GM19023 (cell line): ENCODE results near the gene FIGLA.

Experiments
- ATAC-seq: cut with Tn5 transposase; IDR thresholded peaks from one replicate; pipeline ENCODE4 v1.9.1; 2021; ENCODE audit warnings: mild to moderate bottlenecking, moderate library complexity; ENCODE audit not compliant: unreplicated experiment

FIGLA gene

DNA sequence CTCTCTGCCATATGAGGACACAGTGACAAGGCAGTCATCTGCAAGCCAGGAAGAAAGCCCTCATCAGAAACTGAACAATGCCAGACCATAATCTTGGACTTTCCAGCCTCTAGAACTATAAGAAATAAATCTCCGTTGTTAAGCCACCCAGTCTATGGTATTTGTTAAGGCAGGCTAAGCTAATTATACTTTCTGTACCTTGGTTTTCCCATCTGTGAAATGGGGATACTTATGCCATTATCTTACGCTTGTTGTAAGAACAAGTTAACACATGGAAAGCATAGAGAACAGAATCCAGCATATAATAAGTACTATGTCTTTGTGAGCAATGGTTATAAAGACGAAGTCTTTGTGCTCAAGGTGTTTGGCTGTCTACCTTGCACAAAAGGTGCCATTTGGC lies 14.2 kb downstream of the FIGLA start:
- ATAC-seq: no peak

DNA sequence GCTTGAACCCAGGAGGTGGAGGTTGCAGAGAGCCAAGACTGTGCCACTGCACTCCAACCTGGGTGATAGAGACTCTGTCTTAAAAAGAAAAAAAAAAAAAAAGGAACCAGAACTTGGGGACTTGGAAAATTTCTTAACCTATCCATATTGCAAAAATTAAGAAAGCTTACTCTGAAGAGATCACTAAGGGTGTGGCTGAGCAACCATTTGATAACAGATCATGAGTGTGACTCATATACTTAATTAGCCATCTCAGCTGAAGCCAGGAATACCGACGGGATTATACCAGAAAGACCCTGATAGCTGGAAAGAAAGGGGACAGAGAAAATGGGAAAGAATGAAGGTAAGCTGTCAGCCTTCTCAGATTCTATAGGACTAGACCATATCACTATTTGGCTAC lies 15.3 kb downstream of the FIGLA start:
- ATAC-seq: no peak

DNA sequence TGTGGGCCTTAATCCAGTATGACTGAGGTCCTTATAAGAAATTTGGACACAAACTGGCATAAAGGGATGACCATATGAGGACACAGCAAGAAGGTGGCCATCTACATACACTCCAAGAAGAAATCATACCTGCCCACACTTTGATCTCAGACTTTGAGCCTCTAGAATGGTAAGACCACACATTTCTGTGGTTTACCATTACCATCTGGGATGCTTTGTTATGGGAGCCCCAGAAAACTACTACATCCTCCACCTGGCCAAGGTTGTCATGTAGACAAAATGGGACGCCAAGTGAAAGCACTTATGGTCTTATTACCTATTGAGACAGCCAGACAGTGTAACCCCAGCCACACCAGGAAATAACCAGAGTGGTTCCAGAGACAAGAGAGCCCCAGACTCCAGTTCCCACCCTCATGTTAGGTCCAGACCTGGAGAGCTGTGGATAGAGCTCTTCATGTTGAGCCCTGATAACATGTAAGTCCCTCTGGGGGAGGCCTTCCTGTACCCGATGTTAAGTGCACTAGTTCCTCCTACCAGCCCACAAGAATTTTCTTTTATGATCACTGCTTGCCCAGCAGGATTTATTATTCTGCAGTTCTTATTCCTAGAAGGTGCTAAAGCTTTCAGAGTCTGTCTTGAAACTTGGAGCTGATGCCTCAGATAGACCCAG lies 17.8 kb downstream of the FIGLA start:
- ATAC-seq: no peak

DNA sequence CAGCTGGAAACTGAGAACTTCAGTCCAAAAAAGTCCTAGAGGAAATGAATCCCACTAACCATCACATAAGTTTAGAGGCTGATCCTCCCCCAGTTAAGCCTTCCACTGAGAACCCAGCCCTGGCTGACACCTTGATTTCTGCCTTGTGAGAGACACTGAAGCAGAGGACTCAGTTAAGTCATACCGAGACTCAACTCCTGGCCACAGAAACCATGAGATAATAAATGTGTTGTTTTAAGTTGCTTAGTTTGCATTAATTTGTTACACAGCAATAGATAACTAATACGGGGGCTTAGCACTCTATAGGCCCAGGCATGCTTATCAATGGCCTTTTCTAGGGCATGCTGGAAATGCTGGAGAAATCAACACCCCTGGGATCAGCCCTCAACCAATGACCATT lies 19.0 kb downstream of the FIGLA start:
- ATAC-seq: peak; percentile 59

DNA sequence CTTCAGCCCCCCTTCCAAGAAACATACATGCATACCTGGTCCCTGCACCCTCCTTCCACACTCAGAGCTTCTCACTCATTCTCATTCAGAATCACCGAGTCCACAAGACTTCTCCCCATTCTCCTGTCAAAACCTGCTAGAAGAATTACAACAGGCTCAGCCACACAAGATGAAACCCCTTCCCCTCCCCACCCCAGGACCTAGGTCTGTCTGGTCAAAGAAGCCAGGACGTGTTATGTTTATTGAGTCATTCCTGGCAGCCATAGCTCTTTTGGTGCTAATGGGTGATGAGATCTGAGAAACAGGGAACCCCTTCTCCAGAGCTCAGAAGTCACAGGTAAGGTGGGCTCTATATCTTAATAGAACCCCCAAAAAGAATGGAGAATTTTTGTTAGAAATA lies 21.0 kb downstream of the FIGLA start:
- ATAC-seq: no peak

DNA sequence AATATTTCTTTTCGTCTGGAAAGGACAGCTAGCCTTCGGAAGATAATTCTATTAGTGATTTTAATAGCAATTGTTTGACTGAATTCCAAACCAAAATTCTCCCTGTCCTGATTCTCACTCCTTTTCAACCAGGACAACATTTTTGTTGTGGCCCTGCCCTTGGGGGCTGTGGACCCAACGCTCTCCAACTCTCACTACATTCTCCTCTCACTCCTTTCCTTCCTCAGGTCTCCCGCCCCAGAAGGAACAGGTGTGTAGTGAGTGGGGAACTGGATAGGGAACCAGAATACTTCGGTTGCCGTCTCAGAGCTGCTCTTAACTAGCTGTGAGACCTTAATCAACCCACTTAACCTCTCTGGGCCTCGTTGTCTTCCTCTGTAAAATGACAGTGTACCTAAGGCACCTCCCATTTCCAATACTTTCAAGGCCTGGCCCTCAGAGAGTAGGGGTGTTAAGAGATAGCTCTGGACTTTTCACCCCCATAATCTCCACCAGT lies 21.8 kb downstream of the FIGLA start:
- no peak for ATAC-seq

DNA sequence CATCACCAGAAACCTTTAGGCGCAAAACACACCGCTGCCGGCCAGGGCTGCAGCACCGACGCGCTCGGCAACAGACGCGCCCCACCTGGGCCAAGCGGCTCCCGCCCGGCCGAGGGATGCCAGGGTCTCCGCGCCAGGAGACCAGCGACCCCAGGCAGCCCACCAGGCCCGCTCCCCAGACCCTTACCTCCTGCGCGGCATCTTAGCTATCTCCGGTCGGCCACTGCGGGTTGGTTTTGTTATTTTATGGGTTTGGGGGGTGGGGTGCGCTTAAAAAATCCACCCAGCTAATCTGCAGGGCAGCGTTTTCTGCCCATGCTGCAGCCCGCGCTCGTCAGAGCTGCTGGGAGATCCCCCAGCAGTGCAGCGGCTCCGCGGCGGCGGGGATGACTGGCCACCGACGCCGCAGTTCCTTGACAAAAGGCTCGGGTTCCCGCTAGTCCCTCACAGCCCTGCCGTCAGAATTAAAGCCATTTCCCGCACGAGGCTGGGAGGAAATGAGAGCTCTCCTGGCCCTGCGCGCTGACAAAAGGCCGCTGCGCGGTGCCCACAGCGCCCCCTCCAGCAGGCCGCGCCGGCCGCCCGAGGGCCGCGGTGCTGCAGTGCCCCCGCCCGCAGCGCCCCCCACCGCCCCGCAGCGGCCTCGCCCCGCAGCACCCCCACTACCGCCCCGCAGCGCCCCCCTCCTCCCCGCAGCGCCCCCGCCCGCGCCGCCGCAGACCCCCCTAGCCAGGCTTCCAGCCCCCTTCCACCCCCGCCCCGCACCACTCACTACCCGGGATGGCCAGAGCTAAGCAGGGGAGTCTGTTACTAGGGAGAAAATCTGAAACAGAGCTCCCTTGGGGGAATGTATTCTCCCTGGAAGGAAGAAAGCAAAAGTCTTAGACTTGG lies 22.5 kb downstream of the FIGLA start, which contains the start of gene ADD2:
TSS of gene ADD2 (minus strand) at position 502 of the 891 bp plus-strand sequence. CDS start 61,792 bp downstream, outside the sequence.
- no peak for ATAC-seq

DNA sequence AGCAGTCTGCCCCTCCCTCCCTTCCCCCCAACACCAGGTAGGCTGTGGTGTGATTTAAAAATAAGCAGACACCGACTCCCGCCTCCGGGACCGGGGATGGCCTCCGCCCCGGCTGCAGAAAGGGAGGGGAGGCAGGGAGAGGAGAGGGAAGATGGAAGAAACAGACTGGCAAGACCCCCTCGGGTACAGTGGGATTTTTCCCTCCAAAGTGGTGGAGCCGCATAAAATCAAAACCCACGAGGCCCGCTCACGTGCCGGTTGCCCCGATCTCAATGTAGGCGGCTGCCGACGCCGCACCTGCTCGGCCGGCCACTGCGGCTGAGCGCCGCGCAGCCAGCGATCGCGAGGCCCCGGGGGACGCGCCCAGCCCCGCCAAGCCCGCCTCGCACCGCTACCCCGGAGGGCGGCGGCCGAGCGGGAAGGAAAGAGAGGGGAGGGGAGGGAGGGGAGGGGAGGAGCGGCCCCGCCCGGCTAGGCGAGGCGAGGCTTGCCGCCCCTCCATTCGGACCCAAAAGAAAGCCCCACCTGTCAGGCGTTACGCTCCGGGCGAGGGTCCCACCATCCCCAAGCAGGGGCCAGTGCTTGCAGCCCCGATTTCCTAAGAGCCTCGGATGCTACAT lies 23.3 kb downstream of the FIGLA start:
- no peak for ATAC-seq

DNA sequence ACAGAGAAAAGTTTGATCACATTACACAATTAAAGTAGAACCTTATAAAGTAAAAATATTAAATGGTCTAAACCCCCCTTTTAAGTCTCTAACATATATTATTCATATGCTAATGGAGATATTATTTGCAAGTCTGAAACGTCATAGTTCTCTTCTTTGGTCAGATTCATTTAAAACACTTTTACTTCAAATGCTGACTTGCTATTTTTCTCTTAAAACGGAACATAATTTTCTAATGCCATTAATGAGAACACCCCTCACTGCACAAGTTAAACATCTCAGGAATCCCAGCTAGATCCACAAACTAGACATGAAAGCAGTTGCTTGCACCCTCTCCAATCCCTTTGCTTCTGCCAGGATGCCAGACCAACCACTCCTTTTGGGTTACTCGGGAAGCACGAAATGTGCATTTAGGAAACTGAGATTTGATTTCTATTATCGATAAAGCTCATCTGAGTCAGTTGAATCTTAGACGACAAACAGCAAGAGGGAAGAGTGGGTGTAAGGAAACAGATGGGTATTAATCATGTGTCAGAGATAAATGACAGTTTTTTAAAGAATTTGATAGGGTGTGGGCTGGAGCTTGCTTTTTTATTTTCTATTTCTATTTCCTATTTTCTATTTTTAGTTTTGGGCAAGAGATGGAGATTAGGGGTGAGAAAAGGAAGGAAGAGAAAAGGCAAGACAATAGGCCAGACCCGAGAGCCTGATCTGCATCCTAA lies 23.9 kb downstream of the FIGLA start:
- ATAC-seq: no peak

DNA sequence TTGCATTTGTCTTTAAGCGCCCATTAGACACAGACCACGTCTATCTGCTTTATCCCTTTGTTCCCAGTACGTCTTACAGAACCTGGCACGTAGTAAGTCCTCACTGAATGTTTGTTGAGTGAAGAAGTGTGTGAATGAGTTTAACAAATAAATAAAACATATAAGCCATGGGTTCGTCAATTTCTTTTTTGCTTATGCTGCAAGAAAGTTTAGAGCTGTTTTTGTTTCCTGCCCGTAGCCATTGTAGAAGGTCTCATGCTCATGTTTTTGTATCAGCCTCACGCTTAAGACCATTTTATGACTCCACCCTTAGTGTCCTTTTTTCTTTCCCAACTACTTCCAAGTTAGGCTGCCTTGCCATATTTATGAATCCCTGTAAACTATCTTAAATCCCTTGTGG lies 24.9 kb downstream of the FIGLA start:
- no peak for ATAC-seq

DNA sequence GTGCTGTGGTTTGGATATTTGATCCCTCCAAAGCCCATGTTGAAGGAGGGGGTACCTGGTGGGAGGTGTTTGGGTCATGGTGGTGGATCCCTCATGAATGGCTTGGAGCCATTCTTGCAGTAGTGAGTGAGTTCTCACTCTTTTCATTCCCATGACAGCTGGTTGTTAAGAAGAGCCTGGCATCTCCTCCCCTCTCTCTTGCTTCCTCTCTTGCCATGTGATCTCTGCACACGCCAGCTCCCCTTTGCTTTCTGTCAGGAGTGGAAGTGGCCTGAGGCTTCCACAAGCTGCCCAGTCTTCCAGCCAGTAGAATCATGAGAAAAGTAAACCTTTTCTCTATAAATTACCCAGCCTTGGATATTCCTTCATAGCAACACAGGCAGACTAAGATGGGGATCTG lies 31.0 kb downstream of the FIGLA start:
- ATAC-seq: no peak

DNA sequence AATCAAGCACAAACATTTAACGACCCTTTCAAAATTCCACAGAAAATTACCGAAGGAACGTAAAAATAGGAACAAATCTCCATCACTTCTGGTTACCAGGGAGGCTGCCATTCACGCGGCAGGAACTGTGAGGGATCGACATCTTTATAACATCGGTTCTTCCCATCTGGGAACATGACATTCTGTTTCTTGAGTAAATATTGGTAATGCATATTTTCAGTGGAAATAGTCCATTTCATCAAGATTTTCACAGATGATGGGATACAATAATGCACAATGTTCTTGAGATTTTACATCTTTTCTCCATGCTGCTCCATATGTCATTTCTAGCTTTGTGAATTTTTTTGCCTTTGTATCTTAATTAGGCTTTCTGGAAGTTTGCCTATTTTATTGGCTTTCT lies 32.5 kb downstream of the FIGLA start:
- no peak for ATAC-seq

DNA sequence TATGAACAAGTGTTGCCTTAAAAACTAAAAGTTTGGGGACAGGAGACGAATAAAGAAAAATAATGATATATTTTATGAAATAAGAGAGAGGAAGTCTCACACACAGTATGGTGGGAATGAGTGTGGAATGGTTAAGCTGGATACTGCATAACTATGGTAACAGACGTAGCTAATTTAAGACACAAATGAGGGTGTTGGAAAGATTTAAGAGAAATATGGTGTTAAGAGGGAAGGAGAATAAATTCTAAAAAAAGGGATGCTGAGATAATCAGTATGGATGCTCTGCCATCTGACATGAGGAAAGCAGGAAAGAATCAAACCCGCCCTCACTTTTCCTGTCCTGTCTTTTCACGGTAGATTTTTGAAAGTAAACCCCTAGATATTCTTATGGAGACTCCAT lies 33.1 kb downstream of the FIGLA start:
- ATAC-seq: no peak

DNA sequence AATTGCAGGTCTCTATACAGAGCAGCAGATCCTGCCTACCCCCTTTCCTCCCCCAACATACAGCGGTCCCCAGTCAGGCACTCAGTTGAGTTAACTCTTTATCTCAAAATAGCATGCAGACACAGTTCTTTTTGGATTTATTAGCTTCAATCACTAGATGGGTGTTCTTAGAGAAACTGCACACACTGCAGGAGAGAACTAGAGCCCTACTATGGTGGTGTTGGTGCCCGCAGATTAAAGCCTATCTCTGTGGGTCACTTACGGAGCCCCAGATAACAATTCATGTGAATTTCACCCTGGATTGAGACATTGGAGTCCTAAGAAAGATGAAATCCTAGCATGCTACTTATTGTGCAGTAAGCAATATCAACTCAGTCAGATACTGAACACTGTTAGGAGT lies 34.3 kb downstream of the FIGLA start:
- no peak for ATAC-seq

DNA sequence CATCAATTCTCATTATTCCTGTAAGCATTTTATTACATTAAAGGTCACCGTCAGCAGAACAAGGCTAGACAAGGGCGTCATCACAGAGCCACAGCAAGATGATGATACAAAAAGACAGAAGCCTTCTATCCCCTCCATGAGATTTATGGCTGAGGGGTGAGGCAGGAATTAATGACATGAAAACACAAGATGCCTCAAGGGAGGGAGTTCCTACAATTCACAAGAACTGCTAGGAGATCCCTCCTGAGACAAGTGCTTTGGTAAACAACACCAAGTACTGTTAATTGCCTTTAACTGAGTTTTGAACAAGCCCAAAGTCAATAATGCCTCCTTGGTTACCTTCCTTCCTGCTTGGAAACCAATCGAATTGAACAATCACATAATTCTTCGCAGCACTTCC lies 36.5 kb downstream of the FIGLA start:
- ATAC-seq: no peak

DNA sequence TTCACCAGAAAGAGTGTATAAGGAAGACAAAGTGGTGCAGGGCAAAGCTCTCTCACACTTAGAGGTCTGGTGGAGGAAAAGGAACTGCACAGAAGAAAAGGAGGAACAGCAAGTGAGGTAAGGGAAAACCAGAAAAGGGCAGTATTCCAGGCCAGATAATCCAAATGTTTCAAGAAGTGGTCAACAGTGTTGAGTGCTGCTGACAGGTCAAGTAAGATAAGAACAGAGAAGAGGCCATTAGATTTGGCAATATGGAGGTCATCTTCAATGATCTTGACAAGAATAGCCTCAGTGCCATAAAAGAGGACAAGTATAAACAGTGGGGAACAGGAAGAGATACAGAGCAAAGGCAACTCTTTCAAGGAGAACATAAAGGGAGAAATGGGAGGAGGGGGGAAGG lies 37.4 kb downstream of the FIGLA start:
- no peak for ATAC-seq

DNA sequence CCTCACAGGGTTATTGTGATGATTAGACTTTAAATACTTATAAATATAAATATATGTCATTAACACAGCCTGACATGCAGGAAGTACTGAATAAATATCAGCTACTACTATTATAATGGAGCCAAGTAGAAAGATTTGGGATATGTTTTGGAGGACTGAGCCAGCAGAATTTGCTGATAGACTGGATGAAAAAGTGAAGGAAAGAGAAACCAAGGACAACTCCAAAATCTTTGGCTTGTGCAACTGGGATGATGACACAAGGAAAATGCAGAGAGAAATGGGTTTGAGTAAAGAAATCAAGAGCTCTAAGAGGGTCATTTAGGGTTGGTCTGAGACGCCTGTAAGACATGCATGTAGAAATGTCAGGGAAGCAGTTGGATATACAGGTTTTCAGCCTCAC lies 38.0 kb downstream of the FIGLA start:
- ATAC-seq: no peak

DNA sequence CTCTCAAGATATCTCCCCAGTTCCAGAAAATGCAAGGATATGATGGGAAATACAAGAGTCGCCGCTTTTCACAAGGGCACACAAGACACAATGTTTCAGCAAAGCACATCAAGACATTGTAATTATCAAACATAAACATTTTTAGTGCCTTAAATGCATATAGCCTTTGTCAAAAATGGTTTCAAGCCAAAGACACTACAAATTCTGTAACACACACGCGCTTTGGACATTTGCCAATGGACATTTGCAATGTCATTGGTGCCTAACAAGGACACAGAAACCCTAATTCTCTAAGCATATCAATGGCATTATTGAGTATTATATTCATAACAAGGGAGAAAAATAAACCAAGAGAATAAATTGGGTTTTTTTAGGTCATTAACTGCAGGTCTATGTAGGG lies 38.6 kb downstream of the FIGLA start:
- ATAC-seq: no peak

DNA sequence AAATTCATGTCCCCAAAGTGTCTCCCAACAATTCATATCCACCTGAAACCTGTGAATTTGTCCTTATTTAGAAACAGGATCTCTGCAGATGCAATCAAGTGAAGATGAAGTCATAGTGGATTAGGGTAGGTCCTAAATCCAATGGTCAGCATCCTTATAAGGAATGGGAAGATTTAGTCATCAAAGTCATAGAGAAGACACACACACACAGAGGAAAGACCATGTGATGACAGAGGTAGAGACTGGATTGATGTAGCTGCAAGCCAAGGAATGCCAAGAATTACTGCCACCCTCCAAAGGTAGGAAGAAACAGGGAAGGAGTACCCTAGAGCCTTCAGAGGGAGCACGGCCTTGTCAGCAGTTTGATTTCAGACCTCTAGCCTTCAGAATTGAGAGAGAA lies 40.1 kb downstream of the FIGLA start:
- ATAC-seq: no peak

DNA sequence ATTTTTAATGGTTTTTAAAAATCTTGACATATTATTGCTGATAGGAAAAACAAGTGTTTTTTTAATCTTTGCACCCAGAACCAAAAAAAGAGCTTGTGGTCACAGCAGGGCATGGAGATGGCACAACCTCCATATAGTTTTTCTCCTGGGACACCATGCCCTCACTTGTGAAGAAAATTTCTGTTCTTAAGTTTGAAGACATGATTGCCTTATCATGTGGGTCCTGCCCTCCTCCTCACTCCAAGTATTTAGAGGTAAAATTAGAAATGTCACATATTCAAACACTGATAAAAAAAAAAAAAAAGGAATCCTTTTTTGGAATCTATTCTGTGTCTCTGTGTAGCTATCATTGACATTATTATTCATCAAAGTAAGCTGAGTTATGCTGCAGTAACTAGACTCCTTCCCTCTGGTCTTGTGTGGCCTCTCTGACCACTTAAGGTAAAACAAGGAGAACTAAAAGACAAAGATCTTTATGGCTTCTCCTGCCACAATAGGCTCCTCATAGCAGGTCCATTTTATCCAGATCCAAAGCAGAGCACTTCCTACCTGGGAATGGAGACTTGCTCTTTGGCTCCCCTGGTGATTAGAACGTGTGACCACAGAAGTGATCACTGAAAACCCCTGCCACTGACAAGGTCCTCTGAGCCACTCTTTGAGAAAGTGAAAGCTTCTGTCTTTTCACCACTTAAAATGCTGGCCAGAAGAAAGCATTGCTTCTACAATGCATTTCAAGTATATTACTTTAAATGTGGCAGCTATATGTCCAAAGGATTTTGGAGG lies 42.2 kb downstream of the FIGLA start:
- no peak for ATAC-seq
